NT2/D1 (cell line): ENCODE data around the gene ZNF496.
"Not testable (repeated sequence)": the region's sequence is repeated elsewhere in the genome, so short reads cannot be mapped to it uniquely, and the experiment has no call there.

Source experiments
- SUZ12 ChIP-seq: IDR thresholded peaks from 2 replicates; pipeline ENCODE4 v1.6.1; 2011; ENCODE audit not compliant: insufficient read length, insufficient read depth; ENCODE audit errors: extremely low read depth
- YY1 ChIP-seq: IDR thresholded peaks from 2 replicates; pipeline ENCODE4 v1.6.1; 2011; ENCODE audit not compliant: insufficient read length, insufficient read depth
- ZNF274 ChIP-seq: IDR thresholded peaks from 2 replicates; pipeline ENCODE4 v1.6.1; 2011; ENCODE audit warnings: mild to moderate bottlenecking, low read depth, low read length

GRCh38 chr1:247377656-247378055 lies 46.0 kb upstream of the ZNF496 start:
- not testable (repeated sequence) for TF ChIP-seq YY1, SUZ12, ZNF274
